ENCODE measurements around the gene ANXA4. TPM values are rescaled to one million over a fixed set of nuclear protein-coding genes. Genes with fewer than 3 reads are reported as not detected.

ANXA4 gene
- total and polyA plus RNA-seq, 2 of the 13 experiments (the other 11 are each of a cell fraction or from before 2014, with no cell fraction given): 155 to 168 TPM

- TF ChIP-seq NBN (conservative IDR thresholded peaks at IDR 0.05): no peak
- TF ChIP-seq ATF7-NPFF (CRISPR knock-in tag; IDR thresholded peaks at IDR 0.05; ENCODE audit: low read depth): peak; percentile 98
- peak; percentile 98 for TF ChIP-seq KLF12 (CRISPR knock-in tag; IDR thresholded peaks at IDR 0.05; ENCODE audit: borderline replicate concordance)
- peak; percentile 41; the same call in 1 of the 2 replicates for TF ChIP-seq ZNF710 (CRISPR knock-in tag; IDR thresholded peaks at IDR 0.05; ENCODE audit: borderline replicate concordance)
- peak; percentile 98 for TF ChIP-seq ZFX (CRISPR knock-in tag; IDR thresholded peaks at IDR 0.05; ENCODE audit: low read depth)
- TF ChIP-seq MAFK (conservative IDR thresholded peaks at IDR 0.05 in 1 of 2, IDR thresholded peaks at IDR 0.05 in 1 of 2; ENCODE audit: low read length in 2 of 2): no peak
- TF ChIP-seq HOXA3 (CRISPR knock-in tag; IDR thresholded peaks at IDR 0.05): peak; percentile 97
- TF ChIP-seq, protein P1, sequence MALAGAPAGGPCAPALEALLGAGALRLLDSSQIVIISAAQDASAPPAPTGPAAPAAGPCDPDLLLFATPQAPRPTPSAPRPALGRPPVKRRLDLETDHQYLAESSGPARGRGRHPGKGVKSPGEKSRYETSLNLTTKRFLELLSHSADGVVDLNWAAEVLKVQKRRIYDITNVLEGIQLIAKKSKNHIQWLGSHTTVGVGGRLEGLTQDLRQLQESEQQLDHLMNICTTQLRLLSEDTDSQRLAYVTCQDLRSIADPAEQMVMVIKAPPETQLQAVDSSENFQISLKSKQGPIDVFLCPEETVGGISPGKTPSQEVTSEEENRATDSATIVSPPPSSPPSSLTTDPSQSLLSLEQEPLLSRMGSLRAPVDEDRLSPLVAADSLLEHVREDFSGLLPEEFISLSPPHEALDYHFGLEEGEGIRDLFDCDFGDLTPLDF (CRISPR knock-in tag; IDR thresholded peaks at IDR 0.05): peak; percentile 95
- peak; percentile 99 for TF ChIP-seq SPEN (CRISPR knock-in tag; IDR thresholded peaks at IDR 0.05; ENCODE audit: low read depth)
- TF ChIP-seq CHD2 (IDR thresholded peaks at IDR 0.05; ENCODE audit: low read depth, low read length): no peak; the same call in 1 of the 2 replicates
- TF ChIP-seq ZNF253 (CRISPR knock-in tag; IDR thresholded peaks at IDR 0.05; ENCODE audit: borderline replicate concordance): peak; percentile 92
- TF ChIP-seq ZNF263 (CRISPR knock-in tag; IDR thresholded peaks at IDR 0.05): peak; percentile 59
- TF ChIP-seq, protein P2, sequence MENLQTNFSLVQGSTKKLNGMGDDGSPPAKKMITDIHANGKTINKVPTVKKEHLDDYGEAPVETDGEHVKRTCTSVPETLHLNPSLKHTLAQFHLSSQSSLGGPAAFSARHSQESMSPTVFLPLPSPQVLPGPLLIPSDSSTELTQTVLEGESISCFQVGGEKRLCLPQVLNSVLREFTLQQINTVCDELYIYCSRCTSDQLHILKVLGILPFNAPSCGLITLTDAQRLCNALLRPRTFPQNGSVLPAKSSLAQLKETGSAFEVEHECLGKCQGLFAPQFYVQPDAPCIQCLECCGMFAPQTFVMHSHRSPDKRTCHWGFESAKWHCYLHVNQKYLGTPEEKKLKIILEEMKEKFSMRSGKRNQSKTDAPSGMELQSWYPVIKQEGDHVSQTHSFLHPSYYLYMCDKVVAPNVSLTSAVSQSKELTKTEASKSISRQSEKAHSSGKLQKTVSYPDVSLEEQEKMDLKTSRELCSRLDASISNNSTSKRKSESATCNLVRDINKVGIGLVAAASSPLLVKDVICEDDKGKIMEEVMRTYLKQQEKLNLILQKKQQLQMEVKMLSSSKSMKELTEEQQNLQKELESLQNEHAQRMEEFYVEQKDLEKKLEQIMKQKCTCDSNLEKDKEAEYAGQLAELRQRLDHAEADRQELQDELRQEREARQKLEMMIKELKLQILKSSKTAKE (CRISPR knock-in tag; IDR thresholded peaks at IDR 0.05; ENCODE audit: borderline replicate concordance): peak; percentile 93
- peak; percentile 69; the same call in 1 of the 2 replicates for TF ChIP-seq EED (CRISPR knock-in tag; IDR thresholded peaks at IDR 0.05)
- TF ChIP-seq TARDBP (CRISPR knock-in tag; IDR thresholded peaks at IDR 0.05): peak; percentile 93
- TF ChIP-seq MYC (CRISPR knock-in tag; IDR thresholded peaks at IDR 0.05; ENCODE audit: borderline replicate concordance): peak; percentile 97
- 0 out of 2 replicates have a peak, but pooled peaks have one; percentile 17 for TF ChIP-seq ZNF720 (CRISPR knock-in tag; IDR thresholded peaks at IDR 0.05)
- TF ChIP-seq HNF4G (IDR thresholded peaks at IDR 0.05; ENCODE audit: borderline replicate concordance, low read depth, low read length): no peak
- peak; percentile 64; the same call in 1 of the 2 replicates for TF ChIP-seq HNF4G (CRISPR knock-in tag; IDR thresholded peaks at IDR 0.05; ENCODE audit: borderline replicate concordance, low read depth)
- TF ChIP-seq KAT8 (CRISPR knock-in tag; IDR thresholded peaks at IDR 0.05): peak; percentile 97
- TF ChIP-seq MAFG (CRISPR knock-in tag; IDR thresholded peaks at IDR 0.05): peak; percentile 62
- TF ChIP-seq MIER2 (CRISPR knock-in tag; IDR thresholded peaks at IDR 0.05): peak; percentile 82
- peak; percentile 12 for TF ChIP-seq CCAR2 (optimal IDR thresholded peaks at IDR 0.05; ENCODE audit: low read depth, low read length)
- TF ChIP-seq, protein P3, sequence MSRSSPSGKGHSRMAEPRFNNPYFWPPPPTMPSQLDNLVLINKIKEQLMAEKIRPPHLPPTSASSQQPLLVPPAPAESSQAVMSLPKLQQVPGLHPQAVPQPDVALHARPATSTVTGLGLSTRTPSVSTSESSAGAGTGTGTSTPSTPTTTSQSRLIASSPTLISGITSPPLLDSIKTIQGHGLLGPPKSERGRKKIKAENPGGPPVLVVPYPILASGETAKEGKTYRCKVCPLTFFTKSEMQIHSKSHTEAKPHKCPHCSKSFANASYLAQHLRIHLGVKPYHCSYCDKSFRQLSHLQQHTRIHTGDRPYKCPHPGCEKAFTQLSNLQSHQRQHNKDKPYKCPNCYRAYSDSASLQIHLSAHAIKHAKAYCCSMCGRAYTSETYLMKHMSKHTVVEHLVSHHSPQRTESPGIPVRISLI (CRISPR knock-in tag; IDR thresholded peaks at IDR 0.05; ENCODE audit: borderline replicate concordance): peak; percentile 74; the same call in 1 of the 2 replicates
Measured at GRCh38 chr2:69829256-69830044, 87.5 kb downstream of the ANXA4 start, which contains the start of gene GMCL1 (continued).

Data from HepG2 (cell line).